HL-60 (cell line): Measurements from ENCODE around the gene STH.

Source experiments
- CTCF ChIP-seq: IDR thresholded peaks from one replicate; pipeline ENCODE4 v1.5.1; 2011; ENCODE audit warnings: low read length, control low read depth, inconsistent platforms; ENCODE audit not compliant: insufficient read depth
- GABPA ChIP-seq: IDR thresholded peaks from 2 replicates; pipeline ENCODE4 v1.6.1; 2012; ENCODE audit warnings: low read depth
- POLR2AphosphoS5 ChIP-seq: IDR thresholded peaks from 2 replicates; pipeline ENCODE4 v1.6.1; 2012; ENCODE audit warnings: low read depth
- TF ChIP-seq, protein P1 (sequence below): IDR thresholded peaks from 2 replicates; pipeline ENCODE4 v1.6.1; 2012; ENCODE audit warnings: low read depth; ENCODE audit not compliant: insufficient replicate concordance

DNA sequence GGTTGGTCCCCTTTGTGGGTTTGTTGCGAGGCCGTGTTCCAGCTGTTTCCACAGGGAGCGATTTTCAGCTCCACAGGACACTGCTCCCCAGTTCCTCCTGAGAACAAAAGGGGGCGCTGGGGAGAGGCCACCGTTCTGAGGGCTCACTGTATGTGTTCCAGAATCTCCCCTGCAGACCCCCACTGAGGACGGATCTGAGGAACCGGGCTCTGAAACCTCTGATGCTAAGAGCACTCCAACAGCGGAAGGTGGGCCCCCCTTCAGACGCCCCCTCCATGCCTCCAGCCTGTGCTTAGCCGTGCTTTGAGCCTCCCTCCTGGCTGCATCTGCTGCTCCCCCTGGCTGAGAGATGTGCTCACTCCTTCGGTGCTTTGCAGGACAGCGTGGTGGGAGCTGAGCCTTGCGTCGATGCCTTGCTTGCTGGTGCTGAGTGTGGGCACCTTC, 27.3 kb upstream of the STH start:
- TF ChIP-seq CTCF (no peak), GABPA (no peak), POLR2AphosphoS5 (no peak)
- TF ChIP-seq, protein P1, sequence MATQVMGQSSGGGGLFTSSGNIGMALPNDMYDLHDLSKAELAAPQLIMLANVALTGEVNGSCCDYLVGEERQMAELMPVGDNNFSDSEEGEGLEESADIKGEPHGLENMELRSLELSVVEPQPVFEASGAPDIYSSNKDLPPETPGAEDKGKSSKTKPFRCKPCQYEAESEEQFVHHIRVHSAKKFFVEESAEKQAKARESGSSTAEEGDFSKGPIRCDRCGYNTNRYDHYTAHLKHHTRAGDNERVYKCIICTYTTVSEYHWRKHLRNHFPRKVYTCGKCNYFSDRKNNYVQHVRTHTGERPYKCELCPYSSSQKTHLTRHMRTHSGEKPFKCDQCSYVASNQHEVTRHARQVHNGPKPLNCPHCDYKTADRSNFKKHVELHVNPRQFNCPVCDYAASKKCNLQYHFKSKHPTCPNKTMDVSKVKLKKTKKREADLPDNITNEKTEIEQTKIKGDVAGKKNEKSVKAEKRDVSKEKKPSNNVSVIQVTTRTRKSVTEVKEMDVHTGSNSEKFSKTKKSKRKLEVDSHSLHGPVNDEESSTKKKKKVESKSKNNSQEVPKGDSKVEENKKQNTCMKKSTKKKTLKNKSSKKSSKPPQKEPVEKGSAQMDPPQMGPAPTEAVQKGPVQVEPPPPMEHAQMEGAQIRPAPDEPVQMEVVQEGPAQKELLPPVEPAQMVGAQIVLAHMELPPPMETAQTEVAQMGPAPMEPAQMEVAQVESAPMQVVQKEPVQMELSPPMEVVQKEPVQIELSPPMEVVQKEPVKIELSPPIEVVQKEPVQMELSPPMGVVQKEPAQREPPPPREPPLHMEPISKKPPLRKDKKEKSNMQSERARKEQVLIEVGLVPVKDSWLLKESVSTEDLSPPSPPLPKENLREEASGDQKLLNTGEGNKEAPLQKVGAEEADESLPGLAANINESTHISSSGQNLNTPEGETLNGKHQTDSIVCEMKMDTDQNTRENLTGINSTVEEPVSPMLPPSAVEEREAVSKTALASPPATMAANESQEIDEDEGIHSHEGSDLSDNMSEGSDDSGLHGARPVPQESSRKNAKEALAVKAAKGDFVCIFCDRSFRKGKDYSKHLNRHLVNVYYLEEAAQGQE: no peak
